HEK293 (cell line): ENCODE results near the gene LRFN3.

Experiments used
- CTCF ChIP-seq: fragments of 450-650 bp; formaldehyde crosslinking; IDR thresholded peaks from 2 replicates; pipeline ENCODE4 v1.5.1; 2016; ENCODE audit warnings: missing biosample characterization, missing genetic modification characterization
- ELK4 ChIP-seq: IDR thresholded peaks from 2 replicates; pipeline ENCODE4 v1.6.1; 2011; ENCODE audit warnings: mild to moderate bottlenecking, low read depth, low read length, borderline replicate concordance
- HOXA7 ChIP-seq: sonication (generic); formaldehyde crosslinking; IDR thresholded peaks from 2 replicates; pipeline ENCODE4 v1.8.1; 2022; ENCODE audit warnings: missing genetic modification reagents, borderline replicate concordance
- SALL2 ChIP-seq: fragments of 450-650 bp; formaldehyde crosslinking; IDR thresholded peaks from 2 replicates; pipeline ENCODE4 v1.5.0; 2017; ENCODE audit warnings: missing biosample characterization, mild to moderate bottlenecking, missing genetic modification characterization, borderline replicate concordance
- SETDB1 ChIP-seq: IDR thresholded peaks from one replicate; pipeline ENCODE4 v1.6.1; 2017; ENCODE audit warnings: mild to moderate bottlenecking, low read length, moderate library complexity, mixed read lengths; ENCODE audit not compliant: insufficient read length
- YY1 ChIP-seq: fragments of 450-650 bp; formaldehyde crosslinking; IDR thresholded peaks from 2 replicates; pipeline ENCODE4 v1.5.1; 2018; ENCODE audit warnings: missing biosample characterization, missing genetic modification characterization
- ZBTB20 ChIP-seq: fragments of 450-650 bp; formaldehyde crosslinking; IDR thresholded peaks from 2 replicates; pipeline ENCODE4 v1.5.1; 2016; ENCODE audit warnings: missing biosample characterization, missing genetic modification characterization
- ZBTB26 ChIP-seq: fragments of 450-650 bp; formaldehyde crosslinking; optimal IDR thresholded peaks from 2 replicates; pipeline ENCODE3; 2016; ENCODE audit warnings: missing biosample characterization, mild to moderate bottlenecking, missing genetic modification characterization
- ZNF18 ChIP-seq: fragments of 450-650 bp; formaldehyde crosslinking; IDR thresholded peaks from 2 replicates; pipeline ENCODE4 v1.5.1; 2016; ENCODE audit warnings: missing biosample characterization, missing genetic modification characterization
- ZNF214 ChIP-seq: fragments of 450-650 bp; formaldehyde crosslinking; IDR thresholded peaks from 2 replicates; pipeline ENCODE4 v1.5.1; 2017; ENCODE audit warnings: missing biosample characterization, mild to moderate bottlenecking, missing genetic modification characterization, borderline replicate concordance
- ZNF24 ChIP-seq: fragments of 450-650 bp; formaldehyde crosslinking; IDR thresholded peaks from 2 replicates; pipeline ENCODE4 v1.5.1; 2016; ENCODE audit warnings: missing biosample characterization, missing genetic modification characterization
- ZNF548 ChIP-seq: fragments of 450-650 bp; formaldehyde crosslinking; IDR thresholded peaks from 2 replicates; pipeline ENCODE4 v1.5.1; 2016; ENCODE audit warnings: missing biosample characterization, missing genetic modification characterization

- no peak for TF ChIP-seq ZNF548
- no peak for TF ChIP-seq SALL2 (tag by site-specific recombination)
- no peak for TF ChIP-seq CTCF
- no peak for TF ChIP-seq ZBTB26 (tag by site-specific recombination)
- TF ChIP-seq ZNF24 (tag by site-specific recombination), result no peak
- no peak for TF ChIP-seq HOXA7 (CRISPR knock-in tag)
- no peak for TF ChIP-seq SETDB1
- TF ChIP-seq ZBTB20 (tag by site-specific recombination), result no peak
- TF ChIP-seq ELK4, result no peak
- TF ChIP-seq YY1, result no peak
- no peak for TF ChIP-seq ZNF18 (tag by site-specific recombination)
- no peak for TF ChIP-seq ZNF214 (tag by site-specific recombination)
These were observed 47.8 kb upstream of the LRFN3 start for GRCh38 chr19:35888398-35888797.
